CD14-positive monocyte (primary cell): Measurements from ENCODE around the gene CUBN. TPM values are rescaled to one million over a fixed set of nuclear protein-coding genes. Genes with fewer than 3 reads are reported as not detected.

ENCODE experiments used
- DNase-seq, 3 donors: peaks; one replicate each; pipeline ENCODE4 v3.0.0-alpha.2; 2011 to 2022
- H2AFZ ChIP-seq: 2 replicates; pipeline ENCODE4 v1.6.0; 2012; ENCODE audit warnings: mild to moderate bottlenecking, low read depth, low read length, inconsistent platforms; ENCODE audit not compliant: insufficient read depth, poor library complexity, severe bottlenecking
- H3K27ac ChIP-seq, 2 donors: 1 replicate in 1 of 2; 2 replicates in 1 of 2; pipeline ENCODE4 v1.5.1; 2012 to 2013; ENCODE audit warnings: low read length in 2 of 2, control low read depth in 1 of 2, inconsistent platforms in 1 of 2, low read depth in 1 of 2, mild to moderate bottlenecking in 1 of 2
- H3K27me3 ChIP-seq, 2 donors: one replicate each; pipeline versions ENCODE4 v1.6.0 to v1.6.1; 2011 to 2013; ENCODE audit warnings: low read length in 2 of 2; ENCODE audit not compliant: control insufficient read depth in 2 of 2, insufficient read depth in 2 of 2
- H3K36me3 ChIP-seq, 2 donors: replicated peaks in 1 of 2; 1 replicate in 1 of 2; 2 replicates in 1 of 2; pipeline versions ENCODE4 v1.5.1 to v1.6.1; 2012 to 2013; ENCODE audit warnings: low read length in 2 of 2, control low read depth in 1 of 2, inconsistent platforms in 1 of 2, mild to moderate bottlenecking in 1 of 2; ENCODE audit not compliant: insufficient read depth in 2 of 2, control insufficient read depth in 1 of 2
- H3K4me1 ChIP-seq, 2 donors: 1 replicate in 1 of 2; 2 replicates in 1 of 2; pipeline versions ENCODE4 v1.5.1 to v1.6.1; 2012 to 2013; ENCODE audit warnings: low read length in 2 of 2, control low read depth in 1 of 2, inconsistent platforms in 1 of 2, mild to moderate bottlenecking in 1 of 2, moderate library complexity in 1 of 2; ENCODE audit not compliant: insufficient read depth in 2 of 2, control insufficient read depth in 1 of 2
- H3K4me2 ChIP-seq: replicated peaks from 2 replicates; pipeline ENCODE3; 2012; ENCODE audit warnings: low read length, moderate library complexity, mild to moderate bottlenecking; ENCODE audit not compliant: poor library complexity, severe bottlenecking; ENCODE audit errors: extremely low read depth
- H3K4me3 ChIP-seq, 3 experiments: fragments of 200-600 bp in 1 of 3; sonication (generic) in 1 of 3; replicated peaks in 1 of 3; 1 replicate in 2 of 3; 2 replicates in 1 of 3; pipeline ENCODE4 v1.5.1; 2011 to 2013; ENCODE audit warnings: low read length in 3 of 3, mild to moderate bottlenecking in 3 of 3, control low read depth in 2 of 3, low read depth in 2 of 3, inconsistent platforms in 1 of 3, moderate library complexity in 1 of 3
- H3K79me2 ChIP-seq: 2 replicates; pipeline ENCODE4 v1.6.0; 2012; ENCODE audit warnings: mild to moderate bottlenecking, control low read depth, inconsistent platforms, low read length, moderate library complexity; ENCODE audit not compliant: insufficient read depth
- H3K9ac ChIP-seq: 2 replicates; pipeline ENCODE4 v1.6.0; 2017; ENCODE audit warnings: low read length, mild to moderate bottlenecking; ENCODE audit not compliant: insufficient read depth, poor library complexity, severe bottlenecking
- H3K9me3 ChIP-seq, 2 donors: replicated peaks in 1 of 2; 1 replicate in 1 of 2; 2 replicates in 1 of 2; pipeline versions ENCODE4 v1.5.1 to v1.6.1; 2012 to 2013; ENCODE audit warnings: low read length in 2 of 2, control low read depth in 1 of 2; ENCODE audit not compliant: control insufficient read depth in 1 of 2, insufficient read depth in 1 of 2
- H4K20me1 ChIP-seq: 2 replicates; pipeline ENCODE4 v1.6.0; 2012; ENCODE audit warnings: mild to moderate bottlenecking, low read length, control low read depth, moderate library complexity; ENCODE audit not compliant: insufficient read depth
- H3K27ac Mint-ChIP-seq, 7 donors: one replicate each; pipeline ENCODE4 v1.8.0; 2020; ENCODE audit warnings: mild to moderate bottlenecking in 7 of 7, mixed read lengths in 7 of 7, moderate library complexity in 6 of 7, inconsistent platforms in 2 of 7
- H3K27me3 Mint-ChIP-seq, 3 donors: one replicate each; pipeline ENCODE4 v1.8.0; 2021 to 2022; ENCODE audit warnings: low read depth in 3 of 3, mild to moderate bottlenecking in 3 of 3, mixed read lengths in 3 of 3, moderate library complexity in 3 of 3, inconsistent platforms in 1 of 3
- H3K36me3 Mint-ChIP-seq, 2 donors: one replicate each; pipeline ENCODE4 v1.8.0; 2020; ENCODE audit warnings: mixed read lengths in 2 of 2, inconsistent platforms in 1 of 2, mild to moderate bottlenecking in 1 of 2
- H3K4me1 Mint-ChIP-seq: one replicate; pipeline ENCODE4 v1.8.0; 2020; ENCODE audit warnings: mild to moderate bottlenecking, mixed read lengths
- H3K4me3 Mint-ChIP-seq, 2 donors: one replicate each; pipeline ENCODE4 v1.8.0; 2020; ENCODE audit warnings: mild to moderate bottlenecking in 2 of 2, mixed read lengths in 2 of 2, moderate library complexity in 1 of 2
- H3K9me3 Mint-ChIP-seq, 7 donors: one replicate each; pipeline ENCODE4 v1.8.0; 2020 to 2022; ENCODE audit warnings: mixed read lengths in 7 of 7, mild to moderate bottlenecking in 6 of 7, moderate library complexity in 6 of 7, inconsistent platforms in 2 of 7
- WGBS: methylation state at CpG from one replicate; pipeline ENCODE4 v1.1.5; 2013; ENCODE audit warnings: missing lambda C conversion rate; ENCODE audit not compliant: insufficient coverage; 5-methylcytosine and 5-hydroxymethylcytosine counted together
- intact Hi-C, 2 donors: fragments of 100-400 bp; cut with micrococcal nuclease; formaldehyde crosslinking; loops; one replicate each; pipeline versions ENCODE4 v1.15.0 to v1.15.1; 2023
- polyA plus RNA-seq, 3 donors: library from polyadenylated mRNA; depleted of rRNA in 1 of 3; unstranded in 2 of 3; stranded (reverse) in 1 of 3; fragments of 300-500 nt in 2 of 3; fragments of >200 nt in 1 of 3; fragmentation: Illumina TruSeq in 2 of 3; gene quantifications; 1 replicate in 2 of 3; 2 replicates in 1 of 3; pipeline ENCODE4 v1.2.3, GENCODE V29; 2012 to 2021
- TF ChIP-seq, protein P1 (sequence below): fragments of 200-600 bp; IDR thresholded peaks from one replicate; pipeline ENCODE4 v1.8.0; 2022; ENCODE audit warnings: antibody characterized with exemption, mild to moderate bottlenecking

The CUBN gene
- polyA plus RNA-seq, 3 donors, result 0.95 TPM; not detected in 2

DNA sequence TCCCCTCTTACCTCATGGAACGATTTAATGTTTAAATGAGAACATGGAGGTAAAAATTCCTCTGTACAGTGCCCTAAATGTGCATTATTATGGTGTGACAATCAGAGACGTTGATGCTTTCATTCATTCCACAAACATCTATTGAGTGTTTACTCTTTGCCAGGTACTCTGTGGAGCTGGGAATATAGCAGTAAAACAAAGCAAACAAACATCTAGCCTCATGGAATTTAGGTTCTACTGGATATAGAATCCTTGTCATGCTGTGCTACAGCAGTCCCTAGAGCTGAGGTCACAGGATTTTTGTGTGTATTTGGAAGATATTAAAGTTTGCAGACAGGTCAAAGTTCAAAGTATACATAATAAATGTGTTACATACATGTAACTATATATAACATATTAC is 140.7 kb downstream of the CUBN start:
- no peak overlapping the region for H3K4me2 ChIP-seq
- intact Hi-C loops, result no loop called here
- no peaks in the 10 kb centered on the region for H3K79me2 ChIP-seq
- H2AFZ ChIP-seq, result no peak overlapping the region
- Mint-ChIP-seq H3K27ac (no peak overlapping the region), H3K4me3 (no peak overlapping the region), H3K9me3 (peaks cover 0 to 6% (median 0%) of the 10 kb centered on the region in 7 donors), H3K27me3 (peaks cover 0 to 3% (median 2%) of the 10 kb centered on the region in 3 donors), H3K4me1 (no peaks in the 10 kb centered on the region), H3K36me3 (no peaks in the 10 kb centered on the region)
- no peaks in the 10 kb centered on the region for H3K4me1 ChIP-seq
- no peaks in the 10 kb centered on the region for H4K20me1 ChIP-seq
- no CpG with 5 or more reads among the region's 2 CpGs for WGBS
- DNase-seq, result no peak
- no peak overlapping the region for H3K4me3 ChIP-seq
- TF ChIP-seq, protein P1, sequence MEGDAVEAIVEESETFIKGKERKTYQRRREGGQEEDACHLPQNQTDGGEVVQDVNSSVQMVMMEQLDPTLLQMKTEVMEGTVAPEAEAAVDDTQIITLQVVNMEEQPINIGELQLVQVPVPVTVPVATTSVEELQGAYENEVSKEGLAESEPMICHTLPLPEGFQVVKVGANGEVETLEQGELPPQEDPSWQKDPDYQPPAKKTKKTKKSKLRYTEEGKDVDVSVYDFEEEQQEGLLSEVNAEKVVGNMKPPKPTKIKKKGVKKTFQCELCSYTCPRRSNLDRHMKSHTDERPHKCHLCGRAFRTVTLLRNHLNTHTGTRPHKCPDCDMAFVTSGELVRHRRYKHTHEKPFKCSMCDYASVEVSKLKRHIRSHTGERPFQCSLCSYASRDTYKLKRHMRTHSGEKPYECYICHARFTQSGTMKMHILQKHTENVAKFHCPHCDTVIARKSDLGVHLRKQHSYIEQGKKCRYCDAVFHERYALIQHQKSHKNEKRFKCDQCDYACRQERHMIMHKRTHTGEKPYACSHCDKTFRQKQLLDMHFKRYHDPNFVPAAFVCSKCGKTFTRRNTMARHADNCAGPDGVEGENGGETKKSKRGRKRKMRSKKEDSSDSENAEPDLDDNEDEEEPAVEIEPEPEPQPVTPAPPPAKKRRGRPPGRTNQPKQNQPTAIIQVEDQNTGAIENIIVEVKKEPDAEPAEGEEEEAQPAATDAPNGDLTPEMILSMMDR, result no peak
- no peak overlapping the region for H3K9ac ChIP-seq
- no peaks in the 10 kb centered on the region for H3K9me3 ChIP-seq
- no peaks in the 10 kb centered on the region for H3K27me3 ChIP-seq
- H3K36me3 ChIP-seq, result no peaks in the 10 kb centered on the region
- H3K27ac ChIP-seq, result no peak overlapping the region

DNA sequence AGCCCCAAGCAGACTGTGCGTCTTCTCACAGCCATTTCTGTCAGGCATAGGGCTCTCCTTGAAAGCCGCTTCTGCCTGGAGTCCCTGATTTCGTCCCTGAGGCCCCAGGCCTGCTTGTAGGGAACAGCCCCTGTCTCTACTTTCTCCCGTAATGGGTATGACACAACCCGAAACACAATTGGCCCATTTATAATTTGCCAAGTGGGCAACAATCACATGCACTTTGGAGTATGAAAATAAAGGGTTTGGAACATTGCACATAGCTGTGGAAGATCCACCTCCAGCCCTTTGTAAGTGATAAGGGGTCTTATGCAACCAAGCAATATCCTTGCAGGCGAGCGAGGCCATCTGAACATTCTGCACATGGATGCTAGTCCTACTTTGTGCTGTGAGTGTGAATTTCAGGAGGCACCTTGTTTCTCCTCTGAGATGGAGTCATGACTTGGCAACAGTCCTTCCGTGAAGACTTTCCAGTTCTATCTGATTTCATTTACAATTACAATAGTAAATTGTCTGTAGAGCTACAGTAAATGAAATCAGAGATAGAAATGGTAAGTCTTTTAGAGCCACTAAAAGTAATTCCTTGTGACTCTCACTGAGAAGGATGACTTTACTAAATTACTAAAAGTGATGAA is 141.5 kb downstream of the CUBN start:
- intact Hi-C loops, result no loop called here
- Histone ChIP-seq H3K4me1 (no peaks in the 10 kb centered on the region), H3K79me2 (no peaks in the 10 kb centered on the region), H3K4me3 (no peak overlapping the region), H4K20me1 (no peaks in the 10 kb centered on the region), H3K27me3 (no peaks in the 10 kb centered on the region), H3K27ac (no peak overlapping the region), H2AFZ (no peak overlapping the region), H3K4me2 (no peak overlapping the region), H3K36me3 (no peaks in the 10 kb centered on the region), H3K9me3 (no peaks in the 10 kb centered on the region), H3K9ac (no peak overlapping the region)
- H3K36me3 Mint-ChIP-seq, result no peaks in the 10 kb centered on the region
- H3K4me1 Mint-ChIP-seq, result no peaks in the 10 kb centered on the region
- peaks cover 0 to 3% (median 0%) of the 10 kb centered on the region in 3 donors for H3K27me3 Mint-ChIP-seq
- peaks cover 0 to 6% (median 0%) of the 10 kb centered on the region in 7 donors for H3K9me3 Mint-ChIP-seq
- WGBS, result 96% methylated on average over 6 of the region's 8 CpGs
- DNase-seq, result no peak
- H3K4me3 Mint-ChIP-seq, result no peak overlapping the region
- TF ChIP-seq, protein P1, result no peak
- no peak overlapping the region for H3K27ac Mint-ChIP-seq
